ENCODE measurements around the gene NFYC. TPM values are rescaled to one million over a fixed set of nuclear protein-coding genes. Genes with fewer than 3 reads are reported as not detected.

Gene NFYC
- total RNA-seq, 1 donor from 2014 or later: 62.2 TPM

GRCh38 chr1:40653851-40654537, 37.5 kb upstream of the NFYC start:
- peaks cover 20% of the 10 kb centered on the region for H3K4me1 ChIP-seq
- H3K36me3 ChIP-seq: no peaks in the 10 kb centered on the region
- no peak overlapping the region for H3K4me3 ChIP-seq
- peaks cover 4% of the 10 kb centered on the region for H3K27me3 ChIP-seq (ENCODE audit: low read depth)
- no peak for DNase-seq
- H3K9me3 ChIP-seq (replicated peaks): no peaks in the 10 kb centered on the region
- no peak overlapping the region for H3K27ac ChIP-seq (replicated peaks)
- no peak for TF ChIP-seq CTCF (IDR thresholded peaks at IDR 0.05; ENCODE audit: borderline replicate concordance)
- intact Hi-C loops (cut with micrococcal nuclease): no loop called here

GRCh38 chr1:40657046-40657445, 34.5 kb upstream of the NFYC start:
- Histone ChIP-seq H3K4me3 (no peak overlapping the region), H3K4me1 (peaks cover 9% of the 10 kb centered on the region), H3K27me3 (ENCODE audit: low read depth) (peaks cover 4% of the 10 kb centered on the region), H3K9me3 (replicated peaks) (no peaks in the 10 kb centered on the region), H3K27ac (replicated peaks) (no peak overlapping the region), H3K36me3 (no peaks in the 10 kb centered on the region)
- no peak for DNase-seq
- no peak for TF ChIP-seq CTCF (IDR thresholded peaks at IDR 0.05; ENCODE audit: borderline replicate concordance)
- intact Hi-C loops (cut with micrococcal nuclease): no loop called here

DNA sequence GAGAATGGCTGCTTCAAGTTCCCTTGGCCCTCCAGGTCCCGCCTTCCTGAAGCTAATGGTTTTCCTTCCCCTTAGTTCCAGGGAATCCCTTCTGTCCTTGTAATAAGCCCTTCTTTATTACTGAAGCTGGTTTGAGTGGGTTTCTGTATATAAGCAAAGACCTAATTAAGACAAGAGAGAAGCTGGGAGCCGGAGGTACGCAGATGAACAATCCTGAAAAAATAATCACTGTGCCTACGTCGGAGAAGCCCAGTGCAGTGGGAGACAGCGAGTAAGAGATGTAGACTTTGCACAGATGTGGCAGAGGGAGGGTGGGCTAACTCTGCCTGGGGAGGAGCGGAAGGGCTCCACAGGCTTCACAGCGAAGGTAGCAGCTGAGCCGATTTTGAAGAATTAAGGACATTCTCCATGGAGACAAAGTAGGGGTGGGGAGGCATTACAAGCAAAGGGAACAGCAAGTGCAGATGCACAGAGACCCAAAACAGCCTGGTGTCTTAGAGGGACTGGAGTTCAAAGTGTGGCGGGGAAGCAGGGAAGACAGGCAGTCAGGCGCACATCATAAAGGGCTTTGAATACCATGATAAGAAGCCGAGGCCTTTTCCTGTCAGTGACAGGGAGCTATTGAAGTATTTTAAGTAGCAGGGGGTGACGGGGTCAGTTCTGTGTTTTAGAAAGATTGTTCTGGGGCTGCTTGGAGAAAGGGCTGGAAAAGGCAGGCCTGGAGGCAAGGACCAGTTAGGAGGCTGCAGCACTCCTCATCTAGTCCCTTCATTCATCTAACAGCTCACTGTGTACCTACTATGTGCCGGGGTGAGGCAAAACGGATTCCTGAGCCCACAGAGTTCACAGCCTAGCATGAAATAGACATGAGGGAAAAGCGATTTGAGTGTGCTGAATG, 32.5 kb upstream of the NFYC start:
- Histone ChIP-seq H3K27me3 (ENCODE audit: low read depth) (no peaks in the 10 kb centered on the region), H3K9me3 (replicated peaks) (no peaks in the 10 kb centered on the region), H3K27ac (replicated peaks) (no peak overlapping the region), H3K36me3 (no peaks in the 10 kb centered on the region), H3K4me1 (peaks cover 9% of the 10 kb centered on the region), H3K4me3 (no peak overlapping the region)
- no peak for DNase-seq
- TF ChIP-seq CTCF (IDR thresholded peaks at IDR 0.05; ENCODE audit: borderline replicate concordance): no peak
- intact Hi-C loops (cut with micrococcal nuclease): no loop called here

- Histone ChIP-seq H3K4me1 (peaks cover 9% of the 10 kb centered on the region), H3K27me3 (ENCODE audit: low read depth) (no peaks in the 10 kb centered on the region), H3K27ac (replicated peaks) (no peak overlapping the region), H3K9me3 (replicated peaks) (no peaks in the 10 kb centered on the region), H3K4me3 (no peak overlapping the region), H3K36me3 (no peaks in the 10 kb centered on the region)
- intact Hi-C loops (cut with micrococcal nuclease): no loop called here
- TF ChIP-seq CTCF (IDR thresholded peaks at IDR 0.05; ENCODE audit: borderline replicate concordance): no peak
- no peak for DNase-seq
Measured at GRCh38 chr1:40659649-40659947, 31.9 kb upstream of the NFYC start.

GRCh38 chr1:40661678-40662077, 29.8 kb upstream of the NFYC start:
- intact Hi-C loops (cut with micrococcal nuclease): no loop called here
- no peak overlapping the region for H3K27ac ChIP-seq (replicated peaks)
- TF ChIP-seq CTCF (IDR thresholded peaks at IDR 0.05; ENCODE audit: borderline replicate concordance): no peak
- DNase-seq: no peak
- no peaks in the 10 kb centered on the region for H3K27me3 ChIP-seq (ENCODE audit: low read depth)
- peaks cover 25% of the 10 kb centered on the region for H3K4me1 ChIP-seq
- H3K4me3 ChIP-seq: no peak overlapping the region
- no peaks in the 10 kb centered on the region for H3K9me3 ChIP-seq (replicated peaks)
- H3K36me3 ChIP-seq: no peaks in the 10 kb centered on the region

Data from left ventricle myocardium inferior (tissue), 1 donor.